SH-SY5Y (cell line): ENCODE results near the gene MIS18A.

Experiments used
- GATA2 ChIP-seq: IDR thresholded peaks from 2 replicates; pipeline ENCODE4 v1.6.1; 2011; ENCODE audit warnings: mild to moderate bottlenecking, low read depth, low read length
- GATA3 ChIP-seq: IDR thresholded peaks from 2 replicates; pipeline ENCODE4 v1.6.1; 2011; ENCODE audit warnings: low read depth, mild to moderate bottlenecking, low read length, moderate library complexity

- TF ChIP-seq GATA2 (no peak), GATA3 (no peak)
Observed at GRCh38 chr21:32239551-32239950, 39.3 kb downstream of the MIS18A start.
